Fibroblast of lung (primary cell): ENCODE data around the gene RAB19.

ENCODE experiments used
- EZH2 ChIP-seq: IDR thresholded peaks from 2 replicates; pipeline ENCODE4 v1.5.1; 2012; ENCODE audit warnings: low read length, control low read depth, mild to moderate bottlenecking; ENCODE audit errors: missing control alignments
- TF ChIP-seq, protein P1 (sequence below), 2 donors: IDR thresholded peaks in 1 of 2; conservative IDR thresholded peaks in 1 of 2; 1 replicate in 1 of 2; 2 replicates in 1 of 2; pipeline ENCODE4 v1.5.1; 2011 to 2012; ENCODE audit warnings: low read length in 2 of 2, control low read depth in 1 of 2, inconsistent platforms in 1 of 2, low read depth in 1 of 2, mild to moderate bottlenecking in 1 of 2

DNA sequence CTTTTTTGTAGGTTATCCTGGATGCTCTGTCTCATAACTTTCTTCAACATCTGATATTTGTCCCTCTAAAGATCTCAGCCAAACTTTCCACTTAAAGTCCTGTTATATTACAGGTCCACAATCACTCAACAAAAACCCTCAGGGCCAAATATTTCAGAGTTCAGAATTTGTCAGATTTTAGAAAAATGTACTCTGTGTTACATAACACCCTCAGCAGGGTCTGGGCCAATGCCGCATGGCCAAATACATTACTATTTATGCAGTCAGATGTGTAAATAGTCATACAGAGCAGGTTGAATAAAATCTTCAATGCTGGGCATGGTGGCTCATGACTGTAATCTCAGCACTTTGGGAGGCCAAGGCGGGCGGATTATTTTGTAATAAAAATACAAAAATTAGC, 11.5 kb downstream of the RAB19 start:
- TF ChIP-seq EZH2, result no peak
- TF ChIP-seq, protein P1, sequence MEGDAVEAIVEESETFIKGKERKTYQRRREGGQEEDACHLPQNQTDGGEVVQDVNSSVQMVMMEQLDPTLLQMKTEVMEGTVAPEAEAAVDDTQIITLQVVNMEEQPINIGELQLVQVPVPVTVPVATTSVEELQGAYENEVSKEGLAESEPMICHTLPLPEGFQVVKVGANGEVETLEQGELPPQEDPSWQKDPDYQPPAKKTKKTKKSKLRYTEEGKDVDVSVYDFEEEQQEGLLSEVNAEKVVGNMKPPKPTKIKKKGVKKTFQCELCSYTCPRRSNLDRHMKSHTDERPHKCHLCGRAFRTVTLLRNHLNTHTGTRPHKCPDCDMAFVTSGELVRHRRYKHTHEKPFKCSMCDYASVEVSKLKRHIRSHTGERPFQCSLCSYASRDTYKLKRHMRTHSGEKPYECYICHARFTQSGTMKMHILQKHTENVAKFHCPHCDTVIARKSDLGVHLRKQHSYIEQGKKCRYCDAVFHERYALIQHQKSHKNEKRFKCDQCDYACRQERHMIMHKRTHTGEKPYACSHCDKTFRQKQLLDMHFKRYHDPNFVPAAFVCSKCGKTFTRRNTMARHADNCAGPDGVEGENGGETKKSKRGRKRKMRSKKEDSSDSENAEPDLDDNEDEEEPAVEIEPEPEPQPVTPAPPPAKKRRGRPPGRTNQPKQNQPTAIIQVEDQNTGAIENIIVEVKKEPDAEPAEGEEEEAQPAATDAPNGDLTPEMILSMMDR (conservative IDR thresholded peaks at IDR 0.05 in 1 of 2, IDR thresholded peaks at IDR 0.05 in 1 of 2; ENCODE audit: low read depth in 1 of 2, low read length in 2 of 2), result no peak
